Activated T-cell treated with anti-CD3 and anti-CD28 coated beads, Interleukin-2, amount 50 U/mL, for 48 hours (primary cell): ENCODE measurements around the gene DCX.
"Not testable (repeated sequence)": the region's sequence is repeated elsewhere in the genome, so short reads cannot be mapped to it uniquely, and the experiment has no call there.

Experiments used
- DNase-seq, 2 experiments: peaks; one replicate each; pipeline ENCODE4 v3.0.0-alpha.2; 2020

DCX gene

DNA sequence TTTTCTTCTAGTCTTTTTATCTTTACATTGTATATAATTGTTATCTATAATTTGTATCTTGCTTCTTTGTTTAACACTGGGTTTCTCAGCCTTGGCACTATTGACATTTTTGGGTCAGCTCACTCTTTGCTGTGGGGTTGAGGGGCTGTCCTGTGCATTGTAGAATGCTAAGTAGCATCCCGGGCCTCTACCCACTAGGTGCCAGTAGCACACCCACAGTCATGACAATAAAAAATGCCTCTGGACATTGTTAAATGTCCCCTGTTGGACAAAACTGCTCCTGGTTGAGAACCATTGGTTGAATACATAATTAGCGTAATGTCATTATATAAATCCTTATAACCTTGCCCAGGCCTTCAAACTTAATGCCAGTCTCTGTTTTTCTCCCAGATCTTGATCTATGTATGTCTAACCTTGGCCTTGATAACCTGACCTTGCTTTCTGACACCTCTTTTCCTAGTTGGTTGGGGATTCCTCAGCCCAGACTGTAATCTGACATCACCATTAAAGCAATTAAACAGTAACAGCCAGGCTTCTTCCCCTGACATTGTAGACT, 46.1 kb downstream of the DCX start:
- no peak for DNase-seq

DNA sequence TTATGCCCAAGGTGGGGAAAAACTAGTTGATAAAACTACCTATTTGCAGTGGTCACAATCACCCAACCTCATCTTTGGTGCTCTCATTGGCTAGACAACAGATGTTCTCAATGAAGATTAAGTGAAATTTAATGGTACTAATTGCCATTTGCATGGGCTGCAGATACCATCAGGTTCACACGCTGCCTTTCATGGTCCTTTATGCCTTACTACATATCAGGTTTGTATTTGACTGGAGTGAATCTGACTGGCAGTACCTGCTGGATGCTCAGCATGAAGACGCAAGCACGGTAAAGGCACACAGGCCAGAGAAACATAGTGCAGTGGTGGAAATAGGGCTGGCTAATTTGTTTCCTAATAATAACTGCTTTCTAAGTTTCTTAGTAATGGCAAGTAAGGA, 48.3 kb downstream of the DCX start:
- DNase-seq = no peak

DNA sequence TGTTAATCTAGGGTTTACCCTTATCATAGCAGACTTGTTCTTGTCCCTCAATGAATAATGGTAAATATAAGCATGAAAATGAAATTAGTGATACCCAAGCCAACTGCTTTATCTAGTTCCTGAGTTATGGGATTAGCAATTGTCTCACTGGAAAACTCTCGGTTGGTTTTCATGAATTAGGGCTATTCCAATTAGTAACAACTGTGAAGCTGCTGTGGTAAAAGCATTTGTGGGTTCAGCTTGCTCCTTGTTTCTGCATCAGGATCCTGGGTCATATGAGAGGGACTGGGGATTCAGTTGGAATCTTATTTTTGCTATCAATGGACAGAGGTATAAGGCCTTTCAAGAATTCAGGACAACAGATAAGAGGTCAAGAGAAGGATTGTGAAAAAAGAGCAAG, 50.2 kb downstream of the DCX start:
- DNase-seq = no peak

DNA sequence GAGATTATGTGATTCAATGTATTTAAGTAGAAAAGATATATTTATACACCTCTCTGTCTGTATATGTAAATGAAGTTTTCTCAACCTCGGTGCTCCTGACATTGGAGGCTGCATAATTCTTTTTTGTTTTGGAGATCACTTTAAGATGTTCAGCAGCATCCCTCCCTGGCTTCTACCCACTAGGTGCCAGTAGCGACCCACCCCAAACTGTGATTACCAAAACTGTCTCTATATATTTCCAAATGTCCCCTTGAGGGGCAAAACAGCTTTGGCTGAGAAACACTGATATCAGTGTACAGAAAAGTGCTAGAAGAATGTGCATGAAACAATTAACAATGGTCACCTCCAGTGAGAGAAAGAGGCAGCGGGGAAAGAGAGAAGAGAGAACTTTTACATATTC, 51.2 kb downstream of the DCX start:
- DNase-seq = no peak

DNA sequence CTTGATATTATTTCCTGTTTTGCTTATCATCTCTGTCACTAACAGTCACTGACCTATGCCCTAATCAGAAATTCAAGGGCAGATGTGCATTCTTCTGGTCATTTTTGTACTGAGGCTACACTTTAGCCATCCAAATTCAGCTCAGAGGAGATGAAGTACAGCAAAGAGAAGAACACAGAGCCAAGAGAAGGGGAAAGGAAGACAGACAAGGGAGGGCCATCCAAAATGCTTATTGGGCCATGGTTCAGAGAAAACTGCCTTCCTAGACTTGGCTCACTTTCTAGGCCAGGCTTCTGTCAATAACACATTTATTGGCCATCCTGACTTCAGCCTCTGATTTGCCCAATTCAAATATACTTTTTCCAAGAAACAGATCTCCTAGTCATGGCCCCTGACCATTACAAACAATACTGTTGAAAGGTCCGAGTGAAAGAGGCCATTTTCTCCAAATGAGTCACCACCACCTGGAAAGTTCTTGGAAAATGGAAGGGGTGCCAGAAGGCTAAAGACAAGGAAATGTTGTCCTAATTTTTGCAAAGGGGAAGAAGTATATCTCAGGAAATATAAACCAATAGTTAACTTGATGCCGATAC, 56.4 kb downstream of the DCX start:
- DNase-seq = no peak

DNA sequence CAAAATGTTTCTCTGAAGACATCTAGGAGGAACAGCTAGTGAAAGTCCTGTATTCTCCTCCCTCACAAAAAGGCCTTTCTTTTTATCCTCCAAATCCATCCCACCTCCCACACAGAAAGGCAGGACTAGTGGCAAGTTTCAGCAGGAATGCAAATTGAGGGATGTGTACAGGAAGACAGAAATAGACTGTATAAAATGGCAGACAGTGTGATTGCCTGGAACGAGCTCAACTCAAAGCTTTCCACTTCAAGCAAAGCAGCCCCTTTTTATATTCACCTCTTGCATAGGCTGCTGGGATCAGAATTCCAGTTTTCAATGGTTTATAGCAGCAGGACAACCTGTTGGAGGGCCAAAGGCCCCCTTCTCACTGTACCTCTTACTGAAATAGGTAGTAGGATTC, 57.5 kb downstream of the DCX start:
- DNase-seq = no peak

DNA sequence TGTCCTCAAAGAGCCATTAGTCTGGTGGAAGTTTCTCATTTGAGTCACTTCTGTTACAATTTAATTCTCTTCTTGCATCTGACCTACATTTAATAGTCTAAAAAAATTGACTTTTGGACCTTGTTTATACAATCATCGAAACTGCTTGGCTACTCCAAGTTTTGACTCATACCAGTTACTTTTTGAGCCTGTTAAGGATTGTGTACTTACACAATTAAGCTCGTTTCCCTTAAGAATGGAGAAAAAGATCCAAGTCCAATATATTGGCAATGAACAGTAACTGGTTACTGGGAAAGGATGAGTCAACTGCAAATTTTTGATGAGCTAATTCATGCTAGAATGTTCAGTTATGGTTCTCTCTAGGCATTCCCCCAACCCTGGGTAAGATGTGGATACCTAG, 58.2 kb downstream of the DCX start:
- DNase-seq = no peak

DNA sequence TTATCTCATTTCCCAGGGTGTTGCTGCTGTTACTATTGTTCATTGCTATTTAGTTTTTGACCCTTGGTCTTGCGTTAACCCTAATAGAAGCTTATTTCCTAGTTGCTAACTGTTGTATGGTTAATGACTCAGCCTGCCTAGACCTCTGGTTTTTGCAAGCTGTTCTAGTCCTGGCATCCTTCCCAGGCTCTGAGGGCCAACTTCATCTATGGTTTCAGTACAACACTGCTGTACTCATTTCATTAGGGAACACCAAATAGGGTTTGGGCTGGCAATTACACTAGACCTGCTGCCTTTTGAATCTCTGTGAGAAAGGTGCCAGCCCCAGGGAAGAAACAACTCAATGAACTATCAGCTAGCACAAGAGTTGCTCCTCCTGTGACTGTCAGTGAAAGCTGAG, 59.6 kb downstream of the DCX start:
- no peak for DNase-seq

DNA sequence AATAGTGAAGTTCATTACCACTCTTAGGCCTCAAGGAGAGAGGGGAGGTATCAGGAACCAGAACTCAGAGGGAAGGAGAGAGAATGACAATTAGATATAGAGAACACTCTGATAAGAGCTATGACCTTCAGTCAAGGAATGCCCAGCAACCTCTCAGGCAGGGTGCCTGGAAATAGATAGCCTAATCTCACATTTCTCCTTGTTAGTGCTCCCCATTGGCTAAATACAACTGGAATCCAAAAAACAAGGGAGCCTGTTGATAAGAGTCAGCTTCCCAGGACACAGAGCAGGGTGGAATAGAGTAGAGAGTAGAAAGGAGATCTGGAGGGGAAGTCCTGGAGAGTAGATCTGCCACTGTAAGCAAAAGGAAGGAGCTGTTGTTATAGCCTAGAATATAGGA, 62.1 kb downstream of the DCX start:
- DNase-seq = no peak

DNA sequence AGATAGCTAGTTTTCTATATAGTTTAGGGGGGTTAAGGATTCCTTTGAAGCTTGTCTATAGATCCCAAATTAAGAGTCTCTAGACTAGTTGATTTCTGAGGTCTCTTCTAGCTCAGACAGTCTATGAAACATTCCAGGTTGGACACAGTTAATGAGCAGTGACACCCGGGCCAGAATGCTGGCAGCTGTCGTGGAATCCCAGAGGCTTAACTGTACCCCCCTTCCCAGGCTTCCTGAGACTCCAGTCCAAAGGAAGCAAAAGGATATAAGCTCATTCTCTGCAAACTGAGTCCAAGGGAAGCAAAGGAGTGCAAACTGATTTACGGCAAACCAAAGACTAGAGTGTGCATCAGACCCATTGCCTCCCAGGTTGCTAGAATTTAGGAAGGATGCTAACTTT, 62.9 kb downstream of the DCX start:
- DNase-seq = no peak

DNA sequence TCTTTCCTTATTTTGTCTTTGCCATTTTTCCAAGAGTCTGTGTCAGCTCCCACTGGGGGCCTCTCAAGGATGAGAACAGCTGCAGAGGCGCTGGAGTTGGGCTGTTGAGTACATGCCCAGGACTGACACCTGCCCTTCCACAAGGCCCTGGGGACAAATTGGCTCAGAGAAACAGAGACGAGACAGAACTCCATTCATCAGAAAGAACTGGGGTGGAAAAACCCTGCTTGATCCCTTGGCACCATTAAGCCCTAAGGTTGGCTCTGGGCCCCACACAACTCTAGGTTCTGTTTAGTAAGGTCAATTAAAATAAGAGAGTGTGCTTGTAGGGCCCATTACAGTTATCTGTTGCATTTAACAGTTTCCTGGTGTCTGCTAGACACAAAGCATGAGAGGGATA, 63.6 kb downstream of the DCX start:
- DNase-seq = no peak

DNA sequence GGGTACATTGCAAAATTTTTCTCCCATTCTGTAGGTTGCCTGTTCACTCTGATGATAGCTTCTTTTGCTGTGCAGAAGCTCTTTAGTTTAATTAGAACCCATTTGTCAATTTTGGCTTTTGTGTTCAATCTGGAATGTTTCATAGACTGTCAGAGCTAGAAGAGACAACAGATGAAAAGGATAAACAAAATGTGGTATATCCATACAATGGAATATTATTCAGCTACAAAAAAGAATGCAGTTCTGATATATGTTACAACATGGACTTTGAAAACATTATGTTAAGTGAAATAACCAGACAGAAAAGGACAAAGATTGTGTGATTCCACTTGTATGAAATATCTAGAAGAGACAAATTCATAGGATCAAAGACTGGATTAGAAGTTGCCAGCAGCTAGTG, 65.8 kb downstream of the DCX start:
- not testable (repeated sequence) for DNase-seq

DNA sequence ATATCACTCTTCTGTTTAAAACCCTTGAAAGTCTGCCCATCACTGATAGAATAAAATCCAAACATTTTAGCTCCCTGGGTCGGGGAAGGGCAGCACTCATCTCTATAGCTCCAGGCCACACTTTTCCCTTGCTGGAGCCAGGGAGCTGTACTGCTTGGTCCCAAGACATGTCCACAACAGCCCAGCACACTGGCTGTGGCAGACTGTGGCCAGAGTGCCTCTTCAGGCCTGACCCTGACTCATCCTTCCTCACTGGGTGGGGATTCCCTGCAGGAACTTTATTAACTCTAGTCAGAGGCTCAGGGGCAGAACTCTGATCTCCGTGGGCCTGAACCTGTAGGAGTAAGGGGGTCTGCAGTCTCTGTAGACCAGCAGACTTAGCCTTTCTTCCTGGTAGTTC, 71.9 kb downstream of the DCX start:
- no peak for DNase-seq

DNA sequence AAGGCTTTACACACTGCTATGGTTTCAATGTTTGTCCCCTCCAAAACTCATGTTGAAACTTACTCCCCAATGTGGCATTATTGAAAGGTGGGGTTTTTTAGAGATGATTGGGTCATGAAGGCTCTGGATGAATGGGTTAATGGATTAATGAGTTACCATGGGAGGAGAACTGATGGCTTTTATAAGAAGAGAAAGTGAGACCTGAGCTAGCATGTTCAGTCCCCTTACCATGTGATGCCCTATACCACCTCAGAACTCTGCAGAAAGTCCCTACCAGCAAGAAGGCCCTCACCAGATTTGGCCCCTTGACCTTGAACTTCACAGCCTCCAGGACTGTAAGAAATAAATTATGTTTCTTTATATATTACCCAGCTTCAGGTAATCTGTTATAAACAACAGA, 72.8 kb downstream of the DCX start:
- DNase-seq = no peak

DNA sequence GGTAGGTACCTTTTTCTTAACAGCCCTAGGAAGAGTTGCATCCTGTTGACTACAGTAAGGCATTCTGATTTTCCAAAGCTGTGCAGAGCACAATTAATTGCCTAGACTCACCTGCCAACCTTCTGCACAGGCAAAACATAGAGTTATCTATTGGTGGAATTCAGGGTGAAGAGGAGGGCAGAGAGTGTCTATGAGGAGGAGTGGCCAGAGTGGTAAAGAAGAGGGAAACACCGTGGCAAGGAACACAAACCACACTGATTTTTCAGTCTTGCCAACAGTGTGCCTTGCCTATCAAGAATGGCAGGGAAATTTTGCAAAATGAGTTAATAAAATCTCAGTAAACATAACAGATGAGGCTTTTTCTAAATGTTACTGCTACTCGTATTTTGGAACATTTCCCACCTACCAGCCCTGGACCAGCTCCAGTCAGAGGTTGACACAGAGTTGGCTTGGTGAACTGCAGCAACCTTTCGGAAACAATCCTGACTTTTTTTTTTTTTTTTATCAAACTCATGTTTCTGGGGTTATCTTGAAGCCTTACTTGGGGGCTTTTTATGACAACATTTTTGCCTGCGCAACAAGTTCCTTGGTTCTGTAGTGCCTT, 73.8 kb downstream of the DCX start:
- no peak for DNase-seq

DNA sequence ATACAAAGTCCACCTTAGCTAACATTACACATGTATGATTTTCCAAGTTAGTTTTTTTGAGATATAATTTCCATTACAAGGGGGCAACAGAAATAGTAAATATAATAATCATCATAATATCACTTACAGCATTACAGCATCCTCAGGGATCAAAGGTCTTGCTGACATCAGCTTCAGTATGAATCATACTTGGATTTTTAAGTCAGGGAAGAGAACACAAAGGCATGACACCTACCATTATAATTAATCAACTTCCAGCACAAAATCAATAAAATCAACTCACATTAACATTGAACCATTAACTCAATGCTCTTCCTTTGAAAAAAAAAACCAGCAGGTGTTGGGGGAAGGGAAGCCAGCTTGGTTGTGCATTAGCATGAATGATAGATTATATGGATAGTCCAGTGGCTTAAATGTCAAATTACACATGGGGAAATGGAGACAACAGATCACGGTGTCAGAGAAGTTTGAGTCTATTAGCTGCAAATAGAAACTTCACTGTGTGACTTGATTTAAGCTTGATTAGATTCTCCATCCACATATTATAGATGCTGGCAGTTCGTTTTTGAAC, 74.8 kb downstream of the DCX start:
- no peak for DNase-seq

DNA sequence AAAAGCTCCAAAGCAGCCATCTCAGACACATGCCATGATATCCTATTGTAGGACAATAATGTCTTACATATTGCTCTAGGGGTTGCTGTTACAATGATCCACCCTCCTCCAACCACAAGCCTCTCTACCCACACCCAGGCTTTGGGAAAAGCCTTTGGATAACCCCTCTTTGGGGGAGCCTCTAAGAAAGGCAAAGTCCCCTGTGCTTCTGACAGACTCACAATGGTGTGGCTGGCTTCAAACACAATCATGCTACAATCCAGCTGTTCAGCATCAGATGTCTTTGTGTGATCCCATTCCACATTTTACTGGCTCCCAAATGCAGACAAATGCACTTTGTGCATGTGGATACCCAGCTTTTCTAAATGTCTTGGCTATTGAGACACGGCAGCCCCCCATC, 75.9 kb downstream of the DCX start:
- DNase-seq = no peak

DNA sequence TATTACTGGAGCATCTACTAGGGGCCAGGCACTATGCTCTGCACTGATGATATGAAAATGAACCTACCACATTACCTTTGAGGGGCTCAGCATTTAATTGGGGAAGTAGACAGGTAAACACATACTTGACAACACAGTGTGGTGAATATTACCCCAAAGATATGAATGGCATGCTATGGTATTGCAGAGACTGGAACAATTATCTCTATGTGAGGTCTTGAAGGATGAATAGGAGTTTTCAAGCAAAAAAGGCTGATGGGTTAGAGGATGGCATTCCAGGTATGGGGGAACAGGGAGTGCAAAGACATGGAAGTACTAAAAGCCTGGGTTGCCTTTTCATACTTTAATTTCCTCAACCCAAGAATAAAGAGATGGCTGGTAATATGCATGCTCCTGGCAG, 82.6 kb downstream of the DCX start:
- DNase-seq = no peak

DNA sequence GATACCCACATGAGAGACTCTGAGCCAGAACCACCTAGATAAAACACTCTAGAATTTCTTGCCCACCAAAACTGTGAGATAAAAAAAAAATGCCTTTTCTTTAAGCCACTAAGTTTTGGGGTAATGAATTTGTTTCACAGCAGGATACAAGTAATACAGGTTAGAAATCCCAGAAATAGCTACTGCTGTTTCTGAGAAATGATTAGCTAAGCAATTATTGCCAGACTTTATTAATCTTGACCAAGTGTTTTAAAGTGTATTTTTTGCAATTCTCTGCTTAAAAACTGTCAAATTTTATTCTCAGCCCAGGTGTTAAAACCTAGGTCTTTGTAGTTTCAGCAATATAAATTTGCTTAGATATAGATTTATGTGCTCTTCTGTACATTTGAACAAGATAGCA, 83.1 kb downstream of the DCX start:
- DNase-seq = no peak

DNA sequence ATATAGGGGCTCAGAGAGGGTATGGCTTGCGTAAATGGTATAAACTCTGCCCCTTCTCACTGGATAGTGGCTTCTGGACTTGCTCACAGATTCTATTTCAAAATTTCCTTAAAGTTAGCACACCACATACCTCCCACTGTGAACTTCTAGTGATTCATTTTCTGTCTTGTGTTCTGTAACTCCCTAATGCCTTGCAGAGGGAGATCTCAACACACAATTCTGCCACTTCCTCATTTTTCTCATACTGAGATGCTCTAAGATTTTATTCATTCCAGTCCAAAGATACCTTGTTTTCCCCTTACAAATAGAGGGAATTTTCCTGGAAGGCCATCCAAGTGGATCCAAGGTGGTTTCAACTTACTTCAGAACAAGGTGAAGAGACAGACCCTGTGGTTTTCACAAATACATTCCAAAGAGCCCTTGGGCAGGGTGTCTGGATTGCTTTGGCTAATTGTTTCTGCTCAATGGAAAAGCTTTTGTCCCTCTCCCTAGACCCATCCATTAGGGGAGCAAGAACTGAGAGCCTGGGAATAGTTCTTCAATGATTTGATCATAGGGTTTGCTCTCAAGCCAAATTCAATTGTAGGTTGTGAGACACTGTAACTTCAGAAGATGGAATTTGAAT, 89.6 kb downstream of the DCX start:
- no peak for DNase-seq

DNA sequence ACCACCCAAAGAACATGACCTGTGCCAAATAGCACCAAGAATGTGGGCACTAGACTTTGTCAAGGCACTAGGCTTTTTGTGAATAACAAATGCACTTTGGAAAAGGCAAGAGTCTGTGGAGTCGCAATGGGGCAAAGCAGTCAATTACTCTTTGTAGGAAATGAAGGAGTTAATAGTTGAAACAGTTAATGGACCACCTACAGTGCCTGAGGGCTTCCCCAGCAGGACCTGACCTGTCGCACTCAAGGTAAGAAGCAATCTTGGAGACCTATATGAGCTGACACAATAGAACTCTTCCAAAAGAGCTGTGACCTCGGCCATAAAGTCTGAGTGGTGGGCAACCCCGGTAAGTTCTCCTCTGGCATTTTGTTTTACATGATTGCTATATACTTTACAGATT, 92.5 kb downstream of the DCX start:
- DNase-seq = no peak

DNA sequence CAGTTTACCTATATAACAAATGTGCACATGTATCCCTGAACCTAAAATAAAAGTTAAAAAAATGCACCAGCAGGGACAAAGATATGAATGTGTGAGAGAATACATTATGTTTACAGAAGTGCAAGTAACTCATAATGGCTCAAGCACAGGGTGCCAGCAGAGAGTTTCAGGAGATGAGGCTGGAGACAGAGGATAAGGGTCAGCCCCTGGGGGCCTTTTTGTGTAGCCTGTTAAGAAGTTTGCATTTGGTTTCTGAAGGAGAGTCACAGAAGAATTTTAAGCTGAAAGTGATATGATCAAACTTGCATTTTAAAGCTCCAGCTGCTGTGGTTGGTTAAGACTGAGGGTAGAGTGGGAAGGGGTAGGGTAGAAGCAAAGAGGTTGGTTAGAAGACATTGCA, 93.1 kb downstream of the DCX start:
- DNase-seq = no peak

DNA sequence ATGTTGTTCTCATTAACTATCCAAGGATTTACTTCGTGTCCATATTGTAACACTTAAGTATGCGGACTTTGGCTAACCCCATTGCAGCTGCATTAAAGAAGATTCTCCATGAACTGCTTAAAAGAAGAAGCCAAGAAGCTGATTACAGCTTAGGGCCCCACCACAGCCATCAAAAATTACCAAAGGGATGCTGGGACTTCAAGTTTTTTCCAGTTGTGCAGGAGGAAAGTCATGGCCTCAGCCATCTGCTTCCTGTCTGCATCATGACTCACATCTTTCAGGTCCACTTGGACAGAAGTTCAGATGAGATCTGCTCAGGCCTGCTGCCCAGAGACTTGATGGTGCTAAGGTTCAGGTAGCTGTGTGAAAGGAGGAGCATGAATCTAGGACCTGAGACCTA, 102.9 kb downstream of the DCX start:
- no peak for DNase-seq

DNA sequence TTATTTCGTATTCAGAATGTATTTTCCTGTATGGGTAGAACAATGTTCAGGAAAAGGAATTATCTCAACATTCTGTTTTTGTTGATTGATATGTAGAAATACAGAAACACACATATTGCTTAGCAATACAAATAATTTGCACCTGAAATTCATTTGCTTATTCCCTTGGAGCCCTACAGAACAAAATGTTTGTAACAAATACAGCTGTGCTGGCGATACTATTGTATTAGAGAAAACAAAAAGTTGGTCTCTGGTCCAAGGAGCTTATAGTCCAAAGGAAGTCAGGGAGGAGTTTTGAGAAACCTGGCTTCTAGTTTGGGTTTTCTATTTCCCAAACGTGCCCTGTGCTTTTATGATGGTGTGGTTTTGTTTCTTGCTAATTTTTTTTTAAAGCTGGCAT, 104.0 kb downstream of the DCX start:
- no peak for DNase-seq
